Esophagus squamous epithelium (tissue), 4 donors: ENCODE results near the gene PNMA1.

Experiments
- POLR2A ChIP-seq, 4 donors: fragments of 450-650 bp; IDR thresholded peaks; one replicate each; pipeline ENCODE4 v1.6.1; 2017; ENCODE audit warnings: antibody characterized with exemption in 4 of 4, mild to moderate bottlenecking in 4 of 4, moderate library complexity in 3 of 4
- TF ChIP-seq, protein P1 (sequence below), 6 experiments: fragments of 450-650 bp in 4 of 6; fragments of 200-600 bp in 2 of 6; sonication (generic) in 2 of 6; IDR thresholded peaks; one replicate each; pipeline ENCODE4 v1.5.1; 2016 to 2019; ENCODE audit warnings: antibody characterized with exemption in 6 of 6, mild to moderate bottlenecking in 4 of 6, moderate library complexity in 4 of 6

DNA sequence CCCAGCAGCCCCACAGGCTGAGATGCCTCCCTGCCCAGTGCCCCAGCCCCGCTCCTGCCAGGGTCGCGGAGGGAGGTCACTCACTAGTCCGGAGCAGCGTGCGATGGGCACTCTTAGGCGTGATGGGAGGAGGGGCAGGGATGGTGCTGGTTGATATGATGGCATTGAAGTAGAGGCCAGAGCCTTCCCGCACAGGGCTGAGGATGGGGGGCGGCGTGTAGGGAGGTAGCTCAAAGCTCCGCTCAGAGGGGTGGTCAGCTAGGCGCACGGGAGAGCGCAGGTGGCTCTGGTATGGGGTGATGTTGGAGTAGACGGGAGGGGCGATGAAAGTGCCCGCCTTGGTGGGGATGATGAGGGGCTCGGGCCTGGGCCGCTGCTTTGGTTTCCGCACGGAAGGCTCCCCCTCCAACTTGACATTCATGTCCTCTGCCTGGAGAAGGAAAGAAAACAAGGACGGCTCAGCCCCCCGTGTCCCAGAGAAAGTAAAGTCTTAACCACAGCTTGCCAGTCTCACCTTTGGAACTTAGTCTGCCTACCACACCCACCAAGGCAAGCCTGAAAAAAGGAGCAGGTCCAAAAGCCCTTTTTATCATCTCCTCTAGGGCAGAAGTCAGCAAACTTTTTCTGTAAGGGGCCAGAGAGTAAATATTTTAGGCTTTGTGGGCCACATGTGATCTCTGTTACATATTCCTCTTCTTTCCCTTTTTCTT, 15.5 kb upstream of the PNMA1 start:
- TF ChIP-seq POLR2A (IDR thresholded peaks at IDR 0.05) = no peak
- TF ChIP-seq, protein P1, sequence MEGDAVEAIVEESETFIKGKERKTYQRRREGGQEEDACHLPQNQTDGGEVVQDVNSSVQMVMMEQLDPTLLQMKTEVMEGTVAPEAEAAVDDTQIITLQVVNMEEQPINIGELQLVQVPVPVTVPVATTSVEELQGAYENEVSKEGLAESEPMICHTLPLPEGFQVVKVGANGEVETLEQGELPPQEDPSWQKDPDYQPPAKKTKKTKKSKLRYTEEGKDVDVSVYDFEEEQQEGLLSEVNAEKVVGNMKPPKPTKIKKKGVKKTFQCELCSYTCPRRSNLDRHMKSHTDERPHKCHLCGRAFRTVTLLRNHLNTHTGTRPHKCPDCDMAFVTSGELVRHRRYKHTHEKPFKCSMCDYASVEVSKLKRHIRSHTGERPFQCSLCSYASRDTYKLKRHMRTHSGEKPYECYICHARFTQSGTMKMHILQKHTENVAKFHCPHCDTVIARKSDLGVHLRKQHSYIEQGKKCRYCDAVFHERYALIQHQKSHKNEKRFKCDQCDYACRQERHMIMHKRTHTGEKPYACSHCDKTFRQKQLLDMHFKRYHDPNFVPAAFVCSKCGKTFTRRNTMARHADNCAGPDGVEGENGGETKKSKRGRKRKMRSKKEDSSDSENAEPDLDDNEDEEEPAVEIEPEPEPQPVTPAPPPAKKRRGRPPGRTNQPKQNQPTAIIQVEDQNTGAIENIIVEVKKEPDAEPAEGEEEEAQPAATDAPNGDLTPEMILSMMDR (IDR thresholded peaks at IDR 0.05) = no peak
